IPS-15b (cell line): ENCODE results near the gene CTSZ.
A peak's percentile ranks its signal among the peaks of the same experiment; 100 is the strongest.
"Not testable (repeated sequence)": the region's sequence is repeated elsewhere in the genome, so short reads cannot be mapped to it uniquely, and the experiment has no call there.

ENCODE experiments used
- H3K27me3 ChIP-seq: one replicate; pipeline ENCODE4 v1.6.1; 2013; ENCODE audit warnings: low read length; ENCODE audit not compliant: control insufficient read depth, insufficient read depth
- H3K36me3 ChIP-seq: one replicate; pipeline ENCODE4 v1.6.1; 2013; ENCODE audit warnings: low read length; ENCODE audit not compliant: control insufficient read depth, insufficient read depth
- H3K4me1 ChIP-seq: one replicate; pipeline ENCODE4 v1.6.1; 2013; ENCODE audit warnings: mild to moderate bottlenecking, low read length; ENCODE audit not compliant: control insufficient read depth, insufficient read depth
- H3K4me3 ChIP-seq: one replicate; pipeline ENCODE4 v1.5.1; 2013; ENCODE audit warnings: low read depth, low read length
- H3K9ac ChIP-seq: one replicate; pipeline ENCODE4 v1.6.1; 2013; ENCODE audit warnings: low read depth, mild to moderate bottlenecking, low read length
- H3K9me3 ChIP-seq: one replicate; pipeline ENCODE4 v1.6.1; 2013; ENCODE audit warnings: mild to moderate bottlenecking, low read length; ENCODE audit not compliant: control insufficient read depth, insufficient read depth

The CTSZ gene

DNA sequence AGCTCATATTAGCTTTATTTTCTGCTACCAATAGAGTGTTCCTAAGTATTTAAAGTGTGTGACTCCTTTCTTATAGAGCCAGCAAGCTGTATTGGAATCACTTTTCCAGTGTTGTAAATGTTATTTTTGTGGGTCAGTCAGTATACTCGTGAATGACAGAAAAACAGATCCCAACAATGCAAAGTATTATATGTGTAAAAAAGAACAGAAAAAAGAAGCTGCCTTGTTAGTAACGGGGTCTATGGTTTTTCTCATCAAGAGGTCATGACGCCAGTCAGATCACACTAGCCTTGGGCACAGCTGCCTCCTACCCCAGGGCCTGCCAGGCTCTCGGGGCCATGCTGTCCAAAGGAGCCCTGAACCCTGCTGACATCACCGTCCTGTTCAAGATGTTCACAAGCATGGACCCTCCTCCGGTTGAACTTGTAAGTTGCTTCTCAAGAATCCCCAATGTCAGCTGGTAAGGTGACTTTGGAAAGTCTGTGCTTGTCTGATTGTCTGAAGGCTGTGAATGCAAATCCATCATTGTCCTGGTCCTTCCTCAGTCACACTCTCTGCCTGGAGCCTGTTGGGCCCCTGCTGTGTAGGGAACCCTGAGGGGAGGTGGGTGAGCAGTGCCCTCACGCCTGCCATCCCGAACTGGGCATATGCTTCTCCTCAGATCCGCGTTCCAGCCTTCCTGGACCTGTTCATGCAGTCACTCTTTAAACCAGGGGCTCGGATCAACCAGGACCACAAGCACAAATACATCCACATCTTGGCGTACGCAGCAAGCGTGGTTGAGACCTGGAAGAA, 16.2 kb downstream of the CTSZ start:
- no peak overlapping the region for H3K4me3 ChIP-seq
- H3K36me3 ChIP-seq = peaks cover 65% of the 10 kb centered on the region

DNA sequence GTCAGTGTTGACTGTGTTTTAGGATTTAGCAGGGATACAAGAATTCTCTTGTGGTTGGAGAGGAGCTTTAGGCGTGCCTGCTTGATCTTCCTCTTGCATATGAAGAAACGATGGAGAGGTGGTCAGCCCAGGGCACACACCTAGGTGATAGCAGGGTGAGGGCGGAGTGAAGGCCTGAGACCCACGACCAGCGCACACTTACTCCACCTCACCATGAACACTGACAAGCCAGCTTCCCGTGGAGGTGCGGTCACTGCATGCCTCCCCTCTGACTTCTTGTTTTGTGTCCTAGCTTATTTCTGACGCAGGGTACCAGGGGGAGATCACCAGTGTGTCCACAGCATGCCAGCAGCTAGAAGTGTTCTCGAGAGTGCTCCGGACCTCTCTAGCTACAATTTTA, 17.9 kb downstream of the CTSZ start:
- H3K36me3 ChIP-seq = peaks cover 55% of the 10 kb centered on the region
- no peaks in the 10 kb centered on the region for H3K9me3 ChIP-seq
- no peaks in the 10 kb centered on the region for H3K27me3 ChIP-seq
- no peak overlapping the region for H3K9ac ChIP-seq
- H3K4me1 ChIP-seq = peaks cover 7% of the 10 kb centered on the region
- H3K4me3 ChIP-seq = no peak overlapping the region

More for the DNA sequence above, 16.2 kb downstream of the CTSZ start:
- Histone ChIP-seq H3K4me1 (no peaks in the 10 kb centered on the region), H3K9me3 (no peaks in the 10 kb centered on the region), H3K9ac (no peak overlapping the region), H3K27me3 (no peaks in the 10 kb centered on the region)

DNA sequence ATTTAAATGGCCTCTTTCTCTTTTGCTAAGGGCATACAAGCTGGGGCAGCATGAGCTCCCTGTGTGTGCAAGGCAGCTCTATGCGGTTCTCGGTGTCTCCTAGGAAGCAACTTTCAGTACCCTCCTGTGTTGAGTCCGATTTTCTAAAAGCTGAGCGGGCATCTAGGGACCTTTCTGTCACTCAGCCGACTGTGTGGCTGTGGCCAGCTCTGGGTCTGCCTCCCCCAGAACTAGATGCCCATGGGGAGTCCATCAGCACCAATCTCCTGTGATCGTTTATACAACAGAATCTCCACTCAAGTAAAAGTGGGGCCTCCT, 18.5 kb downstream of the CTSZ start:
- H3K4me1 ChIP-seq = peaks cover 10% of the 10 kb centered on the region
- H3K36me3 ChIP-seq = peaks cover 48% of the 10 kb centered on the region
- H3K27me3 ChIP-seq = no peaks in the 10 kb centered on the region
- no peaks in the 10 kb centered on the region for H3K9me3 ChIP-seq
- H3K9ac ChIP-seq = no peak overlapping the region
- H3K4me3 ChIP-seq = no peak overlapping the region

DNA sequence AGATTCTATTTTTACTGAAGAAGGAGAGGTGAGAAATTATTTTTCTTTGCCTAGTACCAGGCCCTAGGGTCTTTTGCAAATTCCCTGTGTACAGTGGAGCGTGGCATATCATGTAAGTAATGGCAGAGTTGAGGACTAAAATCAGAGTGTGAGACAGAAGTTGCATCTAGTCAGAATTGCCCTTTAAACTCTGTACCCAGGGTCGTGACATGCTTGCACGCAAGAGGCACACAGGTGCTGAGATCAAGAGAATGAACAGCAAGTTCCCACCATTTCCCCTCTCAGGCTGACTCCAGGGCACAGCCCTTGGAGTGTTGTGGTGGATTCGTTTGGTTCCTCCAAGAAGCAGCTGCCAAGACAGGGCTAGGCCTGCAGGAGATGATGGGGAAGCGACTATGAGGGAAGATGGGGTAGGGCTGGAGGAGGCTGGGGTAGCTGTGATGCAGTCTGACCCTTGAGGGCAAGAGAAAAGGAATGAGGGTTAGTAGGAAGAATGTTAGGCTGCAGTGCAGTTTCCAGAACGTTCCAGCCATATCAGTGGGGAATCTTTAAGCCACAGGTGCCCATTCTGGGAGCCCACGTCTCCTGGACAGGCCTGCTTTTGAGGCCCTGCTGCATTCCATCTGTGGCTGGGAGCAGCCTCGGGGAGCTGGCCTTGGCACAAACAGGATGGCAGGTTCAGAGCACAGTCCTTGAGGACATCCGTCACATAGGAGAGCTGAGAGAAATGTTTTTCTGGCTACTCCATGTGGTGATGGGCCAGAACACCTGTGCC, 19.1 kb downstream of the CTSZ start:
- Histone ChIP-seq H3K4me3 (no peak overlapping the region), H3K36me3 (peaks cover 43% of the 10 kb centered on the region), H3K9me3 (no peaks in the 10 kb centered on the region), H3K9ac (no peak overlapping the region), H3K27me3 (no peaks in the 10 kb centered on the region), H3K4me1 (peaks cover 10% of the 10 kb centered on the region)

DNA sequence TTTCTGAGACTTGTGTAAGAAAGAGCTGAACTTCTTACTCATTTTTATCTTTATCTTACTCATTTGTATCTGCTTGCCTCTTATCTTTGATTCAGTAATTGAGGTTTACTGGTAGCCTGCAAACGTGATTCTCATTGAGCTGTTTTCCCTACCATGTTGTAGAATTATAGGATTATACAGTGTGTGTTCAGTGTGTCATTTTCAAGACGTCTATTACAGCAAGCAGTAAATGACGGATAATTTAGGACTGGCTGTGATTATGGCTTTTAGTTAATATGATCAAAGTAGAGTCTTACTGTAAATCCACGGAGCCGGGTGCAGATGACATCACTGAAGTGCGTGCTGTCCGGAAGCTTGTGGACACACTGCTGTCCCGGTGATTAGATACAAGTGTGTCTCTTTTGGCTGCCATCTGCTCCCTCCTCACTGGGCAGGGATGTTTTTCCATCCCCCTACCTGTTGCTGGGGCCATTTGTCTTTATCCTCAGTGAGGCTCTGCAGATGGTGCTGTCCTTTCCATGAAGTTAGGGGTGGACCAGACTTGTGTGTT, 20.0 kb downstream of the CTSZ start:
- Histone ChIP-seq H3K4me3 (no peak overlapping the region), H3K36me3 (peaks cover 36% of the 10 kb centered on the region)

GRCh38 chr20:58986286-58986967, 20.6 kb downstream of the CTSZ start:
- Histone ChIP-seq H3K9ac (no peak overlapping the region), H3K36me3 (peaks cover 32% of the 10 kb centered on the region), H3K9me3 (no peaks in the 10 kb centered on the region), H3K4me1 (peaks cover 10% of the 10 kb centered on the region), H3K27me3 (no peaks in the 10 kb centered on the region), H3K4me3 (no peak overlapping the region)

More for the DNA sequence above, 20.0 kb downstream of the CTSZ start:
- Histone ChIP-seq H3K9ac (no peak overlapping the region), H3K4me1 (peaks cover 10% of the 10 kb centered on the region), H3K27me3 (no peaks in the 10 kb centered on the region), H3K9me3 (no peaks in the 10 kb centered on the region)

DNA sequence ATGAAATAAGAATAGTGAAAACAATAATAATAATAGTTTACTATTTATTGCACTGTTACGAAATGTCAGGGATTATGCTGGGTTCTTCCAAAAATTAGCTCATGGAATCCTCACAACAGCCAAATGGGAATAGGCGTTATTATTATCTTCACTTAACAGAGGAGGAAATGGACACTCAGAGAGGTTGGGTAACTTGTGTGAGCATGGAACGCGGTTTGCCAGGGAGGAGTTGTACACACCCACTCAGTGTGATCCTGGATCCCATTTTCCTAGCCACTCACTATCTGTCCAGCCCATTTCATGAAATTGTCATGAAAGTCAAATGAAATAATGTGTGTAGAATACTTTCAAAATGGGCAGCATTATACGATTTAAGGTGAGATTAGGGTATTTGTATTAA, 21.4 kb downstream of the CTSZ start:
- peaks cover 10% of the 10 kb centered on the region for H3K4me1 ChIP-seq
- peaks cover 26% of the 10 kb centered on the region for H3K36me3 ChIP-seq
- H3K4me3 ChIP-seq = no peak overlapping the region
- no peaks in the 10 kb centered on the region for H3K9me3 ChIP-seq
- H3K9ac ChIP-seq = no peak overlapping the region
- H3K27me3 ChIP-seq = no peaks in the 10 kb centered on the region

- Histone ChIP-seq H3K4me1 (peaks cover 10% of the 10 kb centered on the region), H3K36me3 (peaks cover 23% of the 10 kb centered on the region), H3K9ac (no peak overlapping the region)
These were observed 22.4 kb downstream of the CTSZ start for GRCh38 chr20:58984691-58985090.

GRCh38 chr20:58983115-58983468, 24.0 kb downstream of the CTSZ start:
- H3K4me1 ChIP-seq = peaks cover 17% of the 10 kb centered on the region
- peaks cover 13% of the 10 kb centered on the region for H3K36me3 ChIP-seq
- H3K27me3 ChIP-seq, H3K9ac ChIP-seq, H3K4me3 ChIP-seq, H3K9me3 ChIP-seq: not testable (repeated sequence)

More at GRCh38 chr20:58984691-58985090, 22.4 kb downstream of the CTSZ start:
- no peaks in the 10 kb centered on the region for H3K27me3 ChIP-seq
- H3K4me3 ChIP-seq = no peak overlapping the region
- H3K9me3 ChIP-seq = no peaks in the 10 kb centered on the region

GRCh38 chr20:58982406-58983114, 24.5 kb downstream of the CTSZ start:
- Histone ChIP-seq H3K9me3 (no peaks in the 10 kb centered on the region), H3K4me1 (peaks cover 18% of the 10 kb centered on the region), H3K36me3 (peaks cover 8% of the 10 kb centered on the region), H3K27me3 (no peaks in the 10 kb centered on the region), H3K4me3 (peak overlapping the region; percentile 92), H3K9ac (no peak overlapping the region)

GRCh38 chr20:58981628-58982364, 25.3 kb downstream of the CTSZ start:
- peaks cover 3% of the 10 kb centered on the region for H3K36me3 ChIP-seq
- peak overlapping the region; percentile 92 for H3K4me3 ChIP-seq
- H3K4me1 ChIP-seq = peaks cover 18% of the 10 kb centered on the region
- no peaks in the 10 kb centered on the region for H3K27me3 ChIP-seq
- H3K9ac ChIP-seq = peak overlapping the region; percentile 81
- no peaks in the 10 kb centered on the region for H3K9me3 ChIP-seq
